Stimulated activated CD4-positive, alpha-beta T cell treated with anti-CD3 and anti-CD28 coated beads, TNF-alpha, amount 100 ng/mL, for 1 hour (primary cell): Measurements from ENCODE around the gene NPC2.

Experiments used
- DNase-seq, 3 donors: peaks; one replicate each; pipeline ENCODE4 v3.0.0-alpha.2; 2020; ENCODE audit warnings: low read depth in 3 of 3, low spot score in 1 of 3

NPC2 gene

DNA sequence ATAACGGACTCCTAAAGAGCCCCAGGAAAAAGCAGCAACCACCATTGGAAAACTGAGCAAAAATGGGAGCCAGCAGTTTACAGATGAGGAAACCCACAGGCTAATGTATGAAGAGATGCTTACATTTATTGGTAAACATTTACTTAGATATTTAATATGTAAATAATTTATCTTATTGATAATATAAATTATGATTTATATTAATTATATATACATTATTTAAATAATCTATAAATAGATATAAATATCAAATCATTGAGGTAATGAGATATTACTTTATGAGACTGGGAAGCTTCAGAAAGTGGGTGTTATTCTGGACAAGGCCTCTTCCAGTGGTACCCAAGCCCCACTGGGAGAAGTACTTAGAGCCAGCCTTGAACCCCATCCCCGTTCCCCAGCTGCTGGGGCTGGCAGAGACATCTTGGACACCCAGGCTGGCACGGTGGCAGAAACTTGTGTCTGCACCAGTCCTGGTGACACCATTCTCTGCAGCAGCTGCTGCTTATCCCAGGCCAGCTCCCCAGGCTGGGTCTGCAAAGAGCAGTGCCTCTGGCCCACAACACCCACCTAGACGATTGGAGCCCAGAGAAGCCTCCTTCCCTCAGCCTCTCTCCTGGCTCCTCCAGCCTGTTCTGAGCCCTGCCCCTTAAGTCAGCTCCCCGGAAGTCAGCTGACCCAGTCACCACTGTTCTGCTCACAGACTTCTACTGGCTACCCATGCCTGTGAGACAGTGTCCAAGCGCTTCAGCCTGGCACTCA, 26.4 kb upstream of the NPC2 start:
- DNase-seq = no peak

DNA sequence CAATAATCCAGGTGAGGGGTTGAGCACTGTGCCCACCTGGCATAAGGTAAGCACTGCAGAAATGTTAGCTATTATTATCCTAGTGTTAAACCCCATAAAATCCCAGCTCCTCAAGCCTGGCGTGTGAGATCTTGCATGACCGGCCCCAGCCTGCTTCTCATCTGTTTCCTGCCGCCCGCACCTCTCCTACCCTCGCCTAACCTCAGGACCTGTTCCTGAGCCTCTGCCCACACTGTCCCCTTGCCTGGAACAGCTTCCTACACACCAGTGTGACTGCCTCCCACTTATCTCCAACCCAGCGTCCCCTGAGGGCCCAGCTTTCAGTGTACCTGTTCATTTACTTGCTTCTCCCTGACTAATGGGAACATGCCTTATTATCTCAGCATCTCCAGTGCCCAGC, 25.1 kb upstream of the NPC2 start:
- no peak for DNase-seq

DNA sequence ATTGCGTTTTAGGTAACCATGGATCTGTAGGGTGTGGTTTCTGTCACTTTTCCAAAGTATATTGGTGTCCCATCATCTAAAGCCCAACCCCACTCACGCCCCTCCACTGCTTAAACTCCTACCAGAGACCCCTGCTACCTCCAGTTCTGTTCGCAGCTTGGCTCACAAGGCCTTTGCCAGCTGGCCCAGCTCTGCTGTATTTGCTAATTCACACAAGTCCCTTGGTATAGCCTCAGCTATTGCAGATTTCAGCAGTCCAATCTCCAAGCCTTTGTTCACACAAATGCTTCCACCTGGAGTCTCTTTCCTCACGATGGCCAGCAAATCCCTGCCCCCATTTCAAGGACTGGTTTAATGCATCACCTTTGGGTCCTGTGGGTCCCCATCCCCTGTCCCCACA, 24.6 kb upstream of the NPC2 start:
- DNase-seq = no peak

DNA sequence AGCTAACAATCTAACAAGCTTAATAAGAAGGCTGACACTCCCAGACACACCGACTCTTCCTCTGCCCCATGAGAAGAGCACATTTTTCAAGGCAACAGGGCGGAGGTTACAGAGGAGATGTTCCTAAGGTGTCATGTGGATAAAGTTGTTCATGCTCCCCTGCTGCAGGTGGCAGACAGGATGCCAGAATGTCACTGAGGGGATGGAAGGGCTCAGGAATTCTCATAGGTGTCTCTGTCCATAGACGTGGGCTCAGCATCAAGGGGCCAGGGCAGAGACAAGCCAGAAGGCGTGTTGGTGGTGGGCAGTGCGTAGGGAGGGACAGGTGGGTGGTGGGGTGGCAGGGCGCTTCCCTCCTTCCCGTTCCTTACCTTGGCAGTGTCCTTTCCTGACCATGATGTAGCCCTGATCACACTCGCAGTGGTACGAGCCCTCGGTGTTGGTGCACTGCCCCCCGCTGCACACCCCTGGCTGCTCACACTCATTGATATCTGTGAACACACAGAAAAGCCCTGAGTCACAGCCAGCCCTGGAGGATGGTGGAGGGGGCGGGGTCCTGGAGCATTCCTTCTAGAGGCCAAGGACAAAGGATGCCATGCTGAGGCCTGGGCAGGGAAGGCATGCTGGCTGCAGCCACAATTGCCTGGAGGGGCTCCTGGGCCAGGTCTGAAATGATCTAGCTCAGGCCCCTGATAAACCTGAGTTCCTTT, 23.5 kb upstream of the NPC2 start:
- no peak for DNase-seq

DNA sequence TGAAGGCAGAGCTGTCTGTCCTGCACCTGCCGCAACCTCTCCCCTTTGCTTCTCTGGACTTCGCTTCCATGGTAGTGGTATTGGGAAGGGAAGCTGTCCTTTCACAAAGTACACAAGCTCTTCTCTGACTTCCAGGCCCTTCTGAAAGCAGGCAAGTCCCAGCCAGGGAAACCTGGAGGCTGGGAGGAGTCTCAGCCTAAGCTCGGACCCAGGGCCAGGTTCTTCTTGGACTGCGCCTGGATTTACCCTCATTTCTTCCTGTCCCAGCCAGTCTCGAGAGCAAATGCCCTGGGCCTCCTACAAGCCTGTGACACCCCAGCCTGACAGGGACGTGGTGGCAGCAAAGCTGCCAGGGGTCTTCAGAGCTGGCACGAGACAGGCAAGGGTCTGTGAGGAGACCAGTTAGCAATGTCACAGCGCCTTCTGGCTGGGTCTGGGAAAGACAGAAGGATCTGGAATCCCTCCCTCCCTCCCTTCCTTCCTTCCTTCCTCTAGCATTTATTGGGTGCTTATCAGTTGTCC, 22.8 kb upstream of the NPC2 start:
- DNase-seq = no peak

DNA sequence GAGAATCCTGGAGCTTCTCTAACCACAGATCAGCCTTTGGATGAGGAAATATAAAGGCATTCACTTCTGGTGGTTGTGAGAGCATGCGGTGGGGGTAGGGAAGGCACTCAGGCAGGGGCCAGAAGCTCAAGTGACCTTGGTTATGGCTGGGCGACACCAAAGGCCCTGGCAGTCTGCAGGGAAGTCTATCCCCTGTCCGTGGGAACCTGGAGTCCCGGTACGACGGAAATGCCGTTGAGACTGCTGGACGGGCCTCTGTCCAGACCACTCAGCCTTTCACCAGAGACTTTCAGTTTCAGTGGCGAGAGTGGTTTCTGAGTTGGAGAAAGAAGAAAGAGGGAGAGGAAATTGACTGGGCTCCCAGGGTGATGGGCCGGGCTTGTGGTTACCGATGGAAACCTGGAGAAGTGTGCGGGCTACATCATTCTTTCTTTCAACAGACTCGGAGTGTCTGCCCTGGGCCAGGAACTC, 21.4 kb upstream of the NPC2 start:
- no peak for DNase-seq

DNA sequence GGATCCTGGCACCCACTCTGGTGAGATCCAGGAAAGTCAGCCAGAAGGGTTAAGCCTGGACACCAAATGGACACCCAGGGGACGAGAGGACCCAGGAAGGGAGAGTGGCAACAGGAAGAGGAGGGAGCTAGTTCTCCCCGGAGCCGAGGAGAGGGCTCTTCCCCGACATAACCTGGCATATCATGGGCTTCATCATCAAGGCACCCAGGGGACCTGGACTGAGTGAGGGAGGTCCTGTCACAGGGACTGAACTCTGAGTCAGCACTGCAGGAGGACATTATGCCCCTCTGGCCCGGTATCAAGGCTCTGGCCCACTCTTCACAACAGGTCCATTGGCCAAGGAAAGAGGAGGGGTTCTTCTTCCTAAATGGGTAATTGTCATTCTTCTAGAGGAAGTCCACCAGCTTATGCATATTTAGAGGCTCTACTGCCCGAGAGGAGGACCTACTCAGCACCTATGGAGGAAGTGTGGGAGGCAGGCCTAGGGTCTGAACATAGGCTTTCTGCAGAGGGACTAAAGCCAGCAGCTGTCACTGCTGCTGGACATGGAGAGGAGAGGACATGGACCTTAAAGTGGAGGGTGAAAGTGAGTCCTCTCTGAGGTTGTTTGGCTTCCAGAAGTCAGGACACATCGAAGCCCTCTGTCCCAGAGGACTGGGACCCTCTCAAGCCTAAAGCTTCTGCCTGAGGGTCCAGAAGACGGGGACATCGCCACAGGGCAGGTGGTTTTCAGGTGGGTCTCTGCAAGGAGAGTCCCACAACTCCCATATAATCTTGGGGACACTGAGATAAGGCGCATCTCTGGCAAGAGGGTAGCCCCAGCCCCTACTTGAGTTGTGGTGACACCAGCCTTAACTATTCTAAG, 19.1 kb upstream of the NPC2 start:
- no peak for DNase-seq

DNA sequence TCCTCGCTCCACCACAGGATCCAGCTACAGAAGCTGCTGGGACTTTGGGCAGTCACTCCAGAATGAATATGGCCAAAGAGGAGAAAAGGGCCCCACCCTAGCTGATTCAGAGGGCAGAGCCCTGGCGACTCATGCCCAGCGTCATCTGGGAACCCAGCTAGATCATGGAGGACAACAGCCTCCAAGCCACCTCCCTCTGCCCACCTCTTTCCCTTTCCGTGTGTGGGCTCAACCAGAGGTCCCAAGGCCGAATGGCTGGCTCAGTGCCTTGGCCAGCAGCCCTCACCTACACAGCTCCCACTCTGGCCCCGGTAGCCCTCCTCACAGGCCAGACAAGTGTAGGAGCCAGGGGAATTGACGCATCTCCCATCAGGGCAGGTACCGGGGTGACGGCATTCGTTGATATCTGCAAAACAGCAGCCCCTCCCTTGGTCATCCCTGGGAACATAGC, 17.9 kb upstream of the NPC2 start:
- no peak for DNase-seq

DNA sequence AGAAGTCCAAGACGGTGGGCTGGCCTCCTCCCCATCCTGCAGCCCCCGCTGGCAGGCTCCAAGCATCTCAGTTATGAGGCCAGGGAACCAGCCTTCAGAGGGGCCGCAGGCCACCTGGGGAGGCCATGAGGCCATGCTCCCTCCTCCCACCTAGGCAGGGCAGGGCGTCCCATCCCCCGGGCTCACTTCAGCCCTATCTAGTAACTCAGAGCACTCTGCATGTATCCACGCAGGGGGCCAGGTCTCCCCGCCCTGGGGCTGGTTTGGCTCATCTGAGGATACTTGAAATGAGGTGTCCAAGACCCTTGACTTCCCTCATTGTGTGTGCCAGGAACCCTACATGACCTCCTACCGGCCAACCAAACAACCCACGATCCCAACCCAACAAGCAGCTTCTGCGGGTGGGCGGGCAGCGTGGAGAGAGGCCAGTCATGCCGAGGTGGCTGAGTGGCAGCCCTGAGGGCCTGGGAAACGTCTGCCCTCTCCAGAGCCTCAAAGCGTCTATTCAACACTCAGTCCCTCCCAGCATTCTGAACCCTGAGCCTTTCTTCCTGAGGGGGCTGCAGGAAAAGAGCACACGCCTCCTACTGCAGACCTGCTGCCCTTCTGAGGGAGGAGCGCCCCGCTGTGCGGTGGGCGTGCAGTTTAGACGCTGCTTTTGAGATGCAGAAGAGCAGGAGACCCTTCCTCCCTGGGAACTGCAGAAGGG, 17.3 kb upstream of the NPC2 start:
- no peak for DNase-seq

DNA sequence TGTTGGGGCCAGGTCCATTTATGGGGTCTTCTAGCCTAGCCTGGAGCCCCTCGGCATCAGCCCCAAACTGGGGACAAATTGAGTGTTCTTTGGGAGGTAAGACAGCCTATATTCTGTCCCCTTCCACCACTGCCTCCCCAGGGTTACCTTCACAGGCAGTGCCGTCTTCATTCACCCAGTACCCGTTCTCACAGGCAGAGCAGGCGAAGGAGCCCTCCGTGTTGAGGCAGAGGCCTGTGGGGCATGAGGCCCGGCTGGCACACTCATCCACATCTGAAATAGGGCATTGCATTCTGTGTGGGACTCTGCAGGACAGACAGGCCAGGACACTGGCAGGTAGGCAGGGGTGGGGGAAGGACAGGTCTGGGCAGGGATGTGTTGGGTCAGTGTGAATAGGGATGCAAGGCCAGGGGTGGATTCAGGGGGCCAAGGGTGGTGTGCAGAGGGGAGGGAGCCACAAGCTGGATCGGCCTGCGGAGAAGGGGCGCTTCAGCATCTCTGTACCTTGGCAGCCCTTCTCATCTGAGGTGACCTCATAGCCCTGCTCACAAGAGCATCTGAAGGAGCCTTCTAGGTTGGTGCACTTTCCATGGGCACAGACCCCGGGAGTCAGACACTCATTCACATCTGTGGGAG, 16.6 kb upstream of the NPC2 start:
- DNase-seq = no peak

DNA sequence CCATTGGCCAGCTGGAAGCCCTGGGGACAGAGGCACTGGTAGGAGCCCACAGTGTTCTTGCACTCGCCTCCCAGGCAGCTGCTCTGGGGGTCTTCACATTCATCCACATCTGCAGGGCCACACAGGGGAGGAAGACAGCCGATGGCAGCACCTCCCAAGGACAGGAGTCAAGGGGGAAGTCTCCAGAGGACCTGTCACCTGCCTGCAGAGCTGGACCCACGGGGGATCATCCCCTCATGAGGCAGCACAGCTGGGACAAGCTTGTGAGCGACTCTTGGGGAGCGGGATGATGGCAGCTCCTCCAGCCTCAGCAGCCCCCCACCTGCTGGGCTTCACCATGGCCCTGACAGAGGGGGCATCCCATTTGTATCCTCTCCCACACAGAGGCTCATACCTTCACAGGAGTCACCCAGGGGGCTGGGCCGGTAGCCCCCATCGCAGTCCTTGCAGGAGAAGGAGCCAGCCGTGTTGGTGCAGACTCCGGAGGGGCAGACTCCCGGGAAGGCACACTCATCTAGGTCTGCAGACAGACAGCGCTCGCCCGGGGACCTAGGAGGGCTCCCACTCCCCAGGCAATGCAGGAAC, 15.8 kb upstream of the NPC2 start:
- no peak for DNase-seq

DNA sequence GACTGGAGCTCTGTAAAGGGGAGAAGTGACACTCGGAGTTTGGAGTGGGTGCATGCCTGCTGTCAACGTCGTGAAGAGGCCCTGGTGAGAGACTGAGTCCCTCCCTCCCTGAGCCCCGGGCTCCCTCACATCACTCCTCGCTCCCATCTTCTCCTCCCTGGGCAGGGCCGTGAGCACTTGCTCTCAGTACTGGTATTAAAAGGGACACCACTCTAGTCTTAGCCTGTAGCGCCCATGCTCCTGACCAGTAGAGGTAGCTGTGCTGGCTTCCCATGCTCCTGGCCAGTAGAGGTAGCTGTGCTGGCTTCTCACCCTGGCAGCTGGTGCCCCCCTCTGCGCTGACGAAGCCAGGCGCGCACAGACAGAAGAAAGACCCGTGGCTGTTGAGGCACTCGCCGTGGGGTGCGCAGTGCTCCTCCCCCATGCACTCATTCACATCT, 15.2 kb upstream of the NPC2 start:
- no peak for DNase-seq

DNA sequence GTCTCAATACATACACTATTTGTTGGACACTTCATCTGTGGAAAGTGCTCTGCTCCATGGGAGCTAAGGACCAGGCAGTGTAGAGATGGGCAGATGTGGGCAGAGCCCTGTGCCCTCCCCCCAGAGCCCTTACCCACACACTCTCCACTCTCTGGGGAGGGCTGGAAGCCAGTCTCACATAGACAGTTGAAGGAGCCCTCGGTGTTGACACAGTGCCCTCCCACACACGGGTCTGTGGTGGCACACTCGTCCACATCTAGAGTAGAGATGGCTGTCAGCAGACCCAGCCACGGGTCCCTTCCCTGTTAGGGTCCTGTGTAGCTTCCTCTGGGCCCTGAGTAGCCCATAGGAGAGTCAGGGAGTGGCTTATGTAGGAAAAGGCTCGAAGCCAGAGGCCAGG, 14.7 kb upstream of the NPC2 start:
- DNase-seq = no peak

DNA sequence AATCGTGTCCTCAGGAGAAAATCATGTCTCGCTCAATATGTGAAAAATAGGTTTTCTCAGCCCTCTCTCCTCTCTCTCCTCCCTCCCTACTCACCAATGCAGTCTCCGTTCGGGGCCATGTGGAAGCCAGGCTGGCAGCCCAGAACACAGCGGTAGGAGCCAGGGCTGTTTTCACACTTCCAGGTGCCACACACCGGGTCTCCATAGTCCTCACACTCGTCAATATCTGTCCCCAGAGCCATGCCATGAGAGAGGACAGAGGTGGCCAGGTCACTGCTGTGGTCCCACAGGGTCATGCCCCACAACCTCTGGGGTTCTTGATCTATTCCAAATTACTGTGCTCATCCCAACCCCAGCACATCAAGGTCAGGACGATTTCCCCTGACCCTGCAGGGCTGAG, 14.0 kb upstream of the NPC2 start:
- DNase-seq = no peak

DNA sequence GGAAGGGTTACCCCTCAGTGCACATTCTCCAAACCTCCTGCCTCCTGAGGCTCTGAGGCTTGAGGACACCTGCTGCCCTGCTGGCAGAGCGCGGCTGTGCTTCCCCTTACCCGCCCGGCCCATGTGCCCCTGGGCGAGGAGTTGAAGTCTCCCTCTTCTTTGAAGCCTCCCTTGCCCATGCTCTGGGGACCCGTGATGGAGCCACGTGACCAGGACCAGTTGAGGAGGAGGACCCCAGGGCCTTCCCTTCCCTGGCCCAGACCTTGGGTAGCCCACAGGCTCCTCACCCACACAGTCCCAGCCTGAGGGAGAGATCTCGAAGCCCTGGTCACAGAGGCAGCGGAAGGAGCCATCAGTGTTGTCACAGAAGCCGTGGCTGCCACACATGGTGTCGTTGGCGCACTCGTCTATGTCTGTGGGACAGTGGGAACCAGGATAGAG, 13.3 kb upstream of the NPC2 start:
- DNase-seq = no peak

DNA sequence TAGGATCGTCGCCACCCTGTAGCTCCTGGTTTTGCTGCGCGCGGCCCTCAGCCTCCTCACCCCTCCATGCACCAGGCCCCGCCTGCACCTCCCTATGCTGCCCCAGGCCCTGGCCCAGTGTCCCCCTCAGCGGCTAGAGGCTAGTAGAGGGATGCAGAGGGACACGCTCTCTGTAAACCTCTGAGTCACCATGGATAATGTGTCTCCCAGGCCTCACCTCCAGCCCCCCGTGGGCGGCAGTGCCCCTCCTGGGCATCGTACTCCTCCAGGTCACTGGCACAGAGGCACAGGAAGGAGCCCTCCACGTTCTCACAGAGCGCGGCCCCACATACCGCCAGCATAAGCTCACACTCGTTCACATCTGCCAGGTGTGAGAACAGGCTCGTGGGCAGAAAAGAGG, 12.7 kb upstream of the NPC2 start:
- DNase-seq = no peak

DNA sequence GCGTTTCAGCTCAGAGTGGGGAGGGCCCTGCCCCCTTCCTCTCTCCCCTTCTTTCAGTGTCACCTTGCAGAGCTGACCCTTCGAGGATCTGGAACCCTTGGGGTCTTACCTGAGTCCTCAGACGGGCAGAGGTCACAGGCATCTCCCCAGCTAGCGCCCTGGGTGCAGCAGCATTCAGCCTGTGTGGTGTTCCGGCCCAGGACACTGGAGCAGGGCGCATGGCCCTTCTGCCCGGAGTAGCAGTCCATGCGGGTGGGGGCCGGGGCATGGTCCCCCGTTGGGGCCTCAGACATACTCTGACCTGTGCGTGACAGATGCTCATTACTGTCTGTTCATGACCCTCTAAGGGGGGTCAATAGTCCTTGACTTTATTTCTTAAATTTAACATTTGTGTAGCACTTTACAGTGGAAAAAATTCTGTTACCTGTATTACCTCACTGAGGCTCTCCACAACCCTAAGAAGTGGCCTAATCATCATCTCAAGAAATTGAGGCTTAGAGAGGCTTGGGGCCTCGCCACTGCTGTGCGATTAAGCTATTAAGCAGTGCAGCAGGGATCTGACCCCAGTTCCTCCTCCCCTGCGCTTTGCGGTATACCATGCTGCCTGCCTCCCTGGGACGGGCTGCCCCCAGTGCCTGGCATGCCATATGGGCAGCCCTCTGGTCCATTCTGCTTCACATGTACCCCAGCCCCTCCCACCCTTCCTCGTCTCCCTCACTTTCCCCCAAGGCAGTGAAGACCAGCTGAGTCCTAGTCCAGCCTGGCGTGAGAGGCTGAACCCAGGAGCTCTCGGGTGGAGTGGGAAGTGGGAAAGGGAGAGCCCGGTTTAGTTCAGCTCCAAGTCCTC, 12.0 kb upstream of the NPC2 start:
- no peak for DNase-seq

DNA sequence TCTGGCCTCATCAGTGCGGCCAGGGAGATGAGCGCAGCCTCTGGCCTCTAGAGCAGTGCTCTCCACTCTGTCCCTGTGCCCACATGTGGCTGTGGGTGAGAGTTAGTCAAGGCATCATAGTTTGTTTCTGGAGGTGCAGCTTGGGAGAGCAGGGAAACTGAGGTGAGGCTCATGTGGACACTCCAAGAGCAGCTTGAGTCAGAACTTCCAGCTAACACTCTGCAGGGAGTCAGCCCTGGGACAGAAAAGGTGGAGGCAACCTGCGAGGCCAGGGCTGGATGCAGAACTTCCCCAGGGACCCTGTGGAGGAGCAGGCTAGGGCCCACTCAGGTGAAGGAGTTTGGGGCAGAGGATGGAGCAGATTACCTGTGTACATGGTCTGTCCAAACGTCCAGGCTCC, 11.3 kb upstream of the NPC2 start:
- no peak for DNase-seq

DNA sequence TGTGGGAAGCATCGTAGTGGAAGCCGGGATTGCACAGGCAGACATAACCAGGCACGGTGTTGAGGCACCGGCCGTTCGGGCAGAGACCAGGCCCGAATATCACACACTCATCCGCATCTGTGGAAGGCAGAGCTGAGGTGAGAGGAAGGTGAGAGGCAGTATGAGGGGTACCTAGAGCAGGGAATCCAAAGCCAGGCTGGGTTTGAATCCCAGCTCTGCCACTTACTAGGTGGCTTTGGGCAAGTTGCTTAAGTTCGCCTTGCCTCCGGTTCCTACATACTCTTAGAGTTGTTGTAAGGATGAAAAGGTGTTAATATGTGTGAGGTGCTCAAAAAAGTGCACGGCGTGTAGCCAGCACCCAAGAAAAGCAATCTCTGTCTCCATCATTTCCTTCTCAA, 10.8 kb upstream of the NPC2 start:
- no peak for DNase-seq
